PFSK-1 (cell line): Measurements from ENCODE around the gene HSPA12A.

ENCODE experiments used
- FOXP2 ChIP-seq: optimal IDR thresholded peaks from 2 replicates; pipeline ENCODE3; 2011; ENCODE audit warnings: borderline replicate concordance, control low read depth, inconsistent platforms; ENCODE audit not compliant: insufficient read depth; ENCODE audit errors: extremely low read length, extremely low read depth
- POLR2AphosphoS5 ChIP-seq: IDR thresholded peaks from 2 replicates; pipeline ENCODE4 v1.6.1; 2012; ENCODE audit warnings: low read depth, mild to moderate bottlenecking, control low read depth, low read length, moderate library complexity
- REST ChIP-seq, 2 experiments: IDR thresholded peaks; 2 replicates each; pipeline versions ENCODE4 v1.6.1 to v1.8.0; 2011 to 2012; ENCODE audit warnings: low read depth in 2 of 2, low read length in 2 of 2, control low read depth in 1 of 2, inconsistent platforms in 1 of 2, mild to moderate bottlenecking in 1 of 2, moderate library complexity in 1 of 2; ENCODE audit not compliant: insufficient read depth in 1 of 2
- SIN3A ChIP-seq: IDR thresholded peaks from 2 replicates; pipeline ENCODE4 v1.6.1; 2012; ENCODE audit warnings: mild to moderate bottlenecking, low read length, moderate library complexity, borderline replicate concordance; ENCODE audit not compliant: insufficient read depth
- TAF1 ChIP-seq: IDR thresholded peaks from 2 replicates; pipeline ENCODE4 v1.6.1; 2012; ENCODE audit warnings: low read length, control low read depth, borderline replicate concordance; ENCODE audit not compliant: insufficient read depth

Gene HSPA12A

GRCh38 chr10:116766837-116767634 is 24.7 kb upstream of the HSPA12A start:
- TF ChIP-seq POLR2AphosphoS5, result no peak
- no peak for TF ChIP-seq REST (IDR thresholded peaks at IDR 0.05; ENCODE audit: insufficient read depth in 1 of 2, low read depth in 2 of 2, low read length in 2 of 2)
- no peak for TF ChIP-seq TAF1
- TF ChIP-seq SIN3A, result no peak

- TF ChIP-seq FOXP2, result no peak
Measured at GRCh38 chr10:116766241-116766827, 24.0 kb upstream of the HSPA12A start.

GRCh38 chr10:116765648-116766081 is 23.3 kb upstream of the HSPA12A start:
- TF ChIP-seq FOXP2, result no peak

- no peak for TF ChIP-seq TAF1
- no peak for TF ChIP-seq SIN3A
- TF ChIP-seq POLR2AphosphoS5, result no peak
- TF ChIP-seq REST (IDR thresholded peaks at IDR 0.05; ENCODE audit: insufficient read depth in 1 of 2, low read depth in 2 of 2, low read length in 2 of 2), result no peak
- TF ChIP-seq FOXP2, result no peak
Measured at GRCh38 chr10:116764979-116765378, 22.6 kb upstream of the HSPA12A start.

- TF ChIP-seq TAF1 (no peak), REST (IDR thresholded peaks at IDR 0.05; ENCODE audit: insufficient read depth in 1 of 2, low read depth in 2 of 2, low read length in 2 of 2) (no peak), POLR2AphosphoS5 (no peak)
Measured at GRCh38 chr10:116763440-116763839, 21.1 kb upstream of the HSPA12A start.

- TF ChIP-seq POLR2AphosphoS5, result no peak
- no peak for TF ChIP-seq SIN3A
- no peak for TF ChIP-seq TAF1
- no peak for TF ChIP-seq REST (IDR thresholded peaks at IDR 0.05; ENCODE audit: insufficient read depth in 1 of 2, low read depth in 2 of 2, low read length in 2 of 2)
- TF ChIP-seq FOXP2, result no peak
Measured at GRCh38 chr10:116761883-116762282, 19.5 kb upstream of the HSPA12A start.
